Osteoblast (primary cell): ENCODE results near the gene PKN2. TPM values are rescaled to one million over a fixed set of nuclear protein-coding genes. Genes with fewer than 3 reads are reported as not detected.

Source experiments
- DNase-seq: peaks from one replicate; pipeline ENCODE4 v3.0.0; 2011; ENCODE audit warnings: low spot score, mixed read lengths; ENCODE audit not compliant: insufficient read length; ENCODE audit errors: missing footprints
- H2AFZ ChIP-seq: 2 replicates; pipeline ENCODE4 v1.6.0; 2011; ENCODE audit warnings: mild to moderate bottlenecking, low read length
- H3K27ac ChIP-seq: 2 replicates; pipeline ENCODE4 v1.5.1; 2011; ENCODE audit warnings: mild to moderate bottlenecking, low read depth, low read length, moderate library complexity
- H3K27me3 ChIP-seq: 2 replicates; pipeline ENCODE4 v1.6.0; 2012; ENCODE audit warnings: mild to moderate bottlenecking, control low read depth, inconsistent platforms, low read length, moderate library complexity; ENCODE audit not compliant: insufficient read depth
- H3K36me3 ChIP-seq: 2 replicates; pipeline ENCODE4 v1.5.1; 2011; ENCODE audit warnings: mild to moderate bottlenecking, low read length, control low read depth, moderate library complexity; ENCODE audit not compliant: insufficient read depth
- H3K4me1 ChIP-seq: 2 replicates; pipeline ENCODE4 v1.5.1; 2011; ENCODE audit warnings: mild to moderate bottlenecking, low read length, control low read depth, moderate library complexity; ENCODE audit not compliant: insufficient read depth
- H3K4me2 ChIP-seq: 2 replicates; pipeline ENCODE4 v1.6.0; 2011; ENCODE audit warnings: mild to moderate bottlenecking, low read length; ENCODE audit not compliant: insufficient read depth
- H3K4me3 ChIP-seq: fragments of 200-600 bp; sonication (generic); 3 replicates; pipeline ENCODE4 v1.5.1; 2012; ENCODE audit warnings: mild to moderate bottlenecking, low read length, inconsistent platforms; ENCODE audit not compliant: insufficient read depth
- H3K79me2 ChIP-seq: 2 replicates; pipeline ENCODE4 v1.6.0; 2012; ENCODE audit warnings: mild to moderate bottlenecking, low read length, control low read depth, inconsistent platforms; ENCODE audit not compliant: insufficient read depth
- H3K9me3 ChIP-seq: 2 replicates; pipeline ENCODE4 v1.5.1; 2011; ENCODE audit warnings: low read depth, low read length, control low read depth
- H4K20me1 ChIP-seq: 2 replicates; pipeline ENCODE4 v1.6.0; 2012; ENCODE audit warnings: mild to moderate bottlenecking, low read length, control low read depth; ENCODE audit not compliant: insufficient read depth
- CTCF ChIP-seq: IDR thresholded peaks from 2 replicates; pipeline ENCODE4 v1.5.1; 2011; ENCODE audit warnings: mild to moderate bottlenecking, low read depth, low read length, moderate library complexity; ENCODE audit errors: extremely low read depth
- total RNA-seq: library from RNA; depleted of rRNA; stranded (reverse); fragments of >200 nt; gene quantifications from 2 replicates; pipeline ENCODE4 v1.2.3, GENCODE V29; 2012

Gene PKN2
- 41.5 and 43.4 TPM in 2 replicates for total RNA-seq

DNA sequence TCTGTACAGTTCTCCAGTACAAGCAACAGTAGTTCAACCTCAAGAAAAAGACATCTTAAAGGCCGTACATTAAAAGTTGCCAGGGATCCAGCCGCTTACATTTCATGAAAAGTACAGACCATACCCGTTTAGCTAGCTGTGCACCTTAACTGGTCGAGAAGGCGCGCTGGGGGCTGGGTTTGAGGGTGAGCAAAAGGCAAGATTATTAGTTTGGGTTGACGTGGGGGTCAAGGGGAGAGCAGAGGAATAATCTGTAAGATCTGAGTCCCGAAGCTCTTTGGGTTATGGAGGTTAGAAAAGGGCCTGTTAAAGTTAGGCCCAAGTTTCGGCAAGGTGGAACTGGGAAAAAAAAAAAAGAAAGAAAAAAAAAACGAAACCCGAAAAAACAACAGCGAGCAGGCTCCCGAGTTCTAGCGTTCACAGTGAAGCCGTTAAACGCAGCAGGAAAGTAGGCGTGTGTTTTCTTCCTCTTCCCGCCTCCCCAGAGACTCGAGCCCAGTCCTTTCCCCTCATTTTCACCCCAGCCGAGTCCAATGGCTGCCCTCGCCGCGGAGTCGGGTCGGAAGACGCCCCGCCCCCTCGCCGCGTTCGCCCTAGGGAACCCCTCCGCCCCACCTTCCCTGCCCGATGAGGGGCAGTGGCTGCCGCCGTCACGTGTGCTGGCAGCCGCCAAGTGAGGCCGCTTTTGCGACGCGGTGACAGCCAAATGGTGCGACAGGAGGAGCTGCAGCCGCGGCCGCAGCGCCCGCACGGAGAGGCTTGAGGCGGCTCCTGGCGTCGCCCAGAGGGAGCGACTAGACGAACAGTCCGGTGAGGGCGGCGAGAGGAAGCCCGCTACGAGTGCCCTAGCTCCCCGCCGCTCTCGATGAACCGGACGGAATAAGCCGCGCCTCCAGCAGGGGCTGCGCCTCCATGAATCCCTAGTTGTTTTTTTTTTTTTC, at the start of gene PKN2:
TSS of gene PKN2 (plus strand) at position 733 of the 941 bp plus-strand sequence. CDS start 308 bp downstream, outside the sequence.
- H2AFZ ChIP-seq = peak within 1 kb of the TSS; percentile 90
- H3K36me3 ChIP-seq = no peaks in the 10 kb centered on the region
- no peak for TF ChIP-seq CTCF
- no peaks in the 10 kb centered on the region for H3K9me3 ChIP-seq
- peak within 1 kb of the TSS; percentile 96 for H3K4me2 ChIP-seq
- peaks cover 19% of the 10 kb centered on the region for H3K4me1 ChIP-seq
- H3K27ac ChIP-seq = peak within 1 kb of the TSS; percentile 85
- H3K4me3 ChIP-seq = peak within 1 kb of the TSS; percentile 89
- peaks cover 5% of the 10 kb centered on the region for H4K20me1 ChIP-seq
- H3K27me3 ChIP-seq = no peaks in the 10 kb centered on the region
- peak; percentile 95 for DNase-seq
- peaks cover 48% of the 10 kb centered on the region for H3K79me2 ChIP-seq

GRCh38 chr1:88634538-88634937, 49.5 kb upstream of the PKN2 start:
- Histone ChIP-seq H3K9me3 (no peaks in the 10 kb centered on the region), H4K20me1 (no peaks in the 10 kb centered on the region), H2AFZ (no peak overlapping the region), H3K4me1 (no peaks in the 10 kb centered on the region), H3K79me2 (no peaks in the 10 kb centered on the region), H3K27ac (no peak overlapping the region), H3K4me3 (no peak overlapping the region), H3K27me3 (no peaks in the 10 kb centered on the region), H3K36me3 (no peaks in the 10 kb centered on the region), H3K4me2 (no peak overlapping the region)
- TF ChIP-seq CTCF = no peak
- DNase-seq = no peak

GRCh38 chr1:88640060-88640459, 44.0 kb upstream of the PKN2 start:
- H3K4me1 ChIP-seq = no peaks in the 10 kb centered on the region
- H3K27me3 ChIP-seq = no peaks in the 10 kb centered on the region
- peak; percentile 5 for DNase-seq
- TF ChIP-seq CTCF = no peak
- H3K4me2 ChIP-seq = no peak overlapping the region
- H2AFZ ChIP-seq = no peak overlapping the region
- H3K4me3 ChIP-seq = no peak overlapping the region
- no peaks in the 10 kb centered on the region for H3K79me2 ChIP-seq
- no peaks in the 10 kb centered on the region for H3K9me3 ChIP-seq
- H4K20me1 ChIP-seq = no peaks in the 10 kb centered on the region
- no peaks in the 10 kb centered on the region for H3K36me3 ChIP-seq
- H3K27ac ChIP-seq = no peak overlapping the region

GRCh38 chr1:88645886-88646285, 38.2 kb upstream of the PKN2 start:
- no peaks in the 10 kb centered on the region for H3K4me1 ChIP-seq
- no peaks in the 10 kb centered on the region for H4K20me1 ChIP-seq
- no peak overlapping the region for H3K4me3 ChIP-seq
- H3K27me3 ChIP-seq = no peaks in the 10 kb centered on the region
- H3K79me2 ChIP-seq = no peaks in the 10 kb centered on the region
- no peak overlapping the region for H3K27ac ChIP-seq
- no peak overlapping the region for H2AFZ ChIP-seq
- H3K36me3 ChIP-seq = no peaks in the 10 kb centered on the region
- TF ChIP-seq CTCF = no peak
- H3K4me2 ChIP-seq = no peak overlapping the region
- no peaks in the 10 kb centered on the region for H3K9me3 ChIP-seq
- no peak for DNase-seq
